Measurements from ENCODE around the gene WASF2.

GRCh38 chr1:27447399-27447798 is 42.6 kb downstream of the WASF2 start:
- TF ChIP-seq EZH2 (IDR thresholded peaks at IDR 0.05; ENCODE audit: low read depth) (no peak), CTCF (conservative IDR thresholded peaks at IDR 0.05) (no peak)

All from PC-9 (cell line).